Germinal center (tissue), 1 donor: ENCODE measurements around the gene R3HDM4.
"Not testable (repeated sequence)": the region's sequence is repeated elsewhere in the genome, so short reads cannot be mapped to it uniquely, and the experiment has no call there.

Source experiments
- DNase-seq: peaks from one replicate; pipeline ENCODE4 v3.0.0; 2012; ENCODE audit warnings: mixed read lengths, low spot score

R3HDM4 gene

DNA sequence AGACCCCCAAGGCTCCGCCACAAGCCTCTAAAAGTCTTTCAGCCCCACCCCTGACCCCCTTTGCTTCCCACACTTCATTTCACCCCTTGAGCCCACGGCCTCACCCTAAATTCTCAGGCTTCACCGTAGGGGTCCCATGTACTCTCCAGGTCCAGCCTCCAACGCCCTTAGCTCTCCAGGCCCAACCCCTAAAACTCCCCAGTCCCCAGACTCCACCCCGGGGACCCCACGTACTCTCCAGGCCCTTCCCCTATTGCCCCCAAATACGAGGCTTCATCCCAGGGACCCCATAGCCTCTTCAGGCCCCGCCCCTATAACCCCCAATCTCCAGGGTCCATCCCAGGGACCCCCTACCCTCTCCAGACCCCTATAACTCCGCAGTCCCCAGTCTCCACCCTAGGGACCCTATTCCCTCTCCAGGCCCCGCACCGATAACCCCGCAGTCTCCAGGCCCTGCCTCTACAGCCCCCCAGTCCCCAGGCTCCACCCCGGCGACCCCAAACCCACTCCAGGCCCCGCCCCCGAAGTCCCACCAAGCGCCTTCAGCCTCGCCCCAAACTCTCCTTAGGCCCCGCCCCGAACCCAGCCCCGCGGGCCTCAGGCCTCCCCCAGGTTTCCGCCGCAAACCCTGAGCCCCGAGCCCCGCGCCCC lies 20.7 kb downstream of the R3HDM4 start:
- peak; percentile 59 for DNase-seq

DNA sequence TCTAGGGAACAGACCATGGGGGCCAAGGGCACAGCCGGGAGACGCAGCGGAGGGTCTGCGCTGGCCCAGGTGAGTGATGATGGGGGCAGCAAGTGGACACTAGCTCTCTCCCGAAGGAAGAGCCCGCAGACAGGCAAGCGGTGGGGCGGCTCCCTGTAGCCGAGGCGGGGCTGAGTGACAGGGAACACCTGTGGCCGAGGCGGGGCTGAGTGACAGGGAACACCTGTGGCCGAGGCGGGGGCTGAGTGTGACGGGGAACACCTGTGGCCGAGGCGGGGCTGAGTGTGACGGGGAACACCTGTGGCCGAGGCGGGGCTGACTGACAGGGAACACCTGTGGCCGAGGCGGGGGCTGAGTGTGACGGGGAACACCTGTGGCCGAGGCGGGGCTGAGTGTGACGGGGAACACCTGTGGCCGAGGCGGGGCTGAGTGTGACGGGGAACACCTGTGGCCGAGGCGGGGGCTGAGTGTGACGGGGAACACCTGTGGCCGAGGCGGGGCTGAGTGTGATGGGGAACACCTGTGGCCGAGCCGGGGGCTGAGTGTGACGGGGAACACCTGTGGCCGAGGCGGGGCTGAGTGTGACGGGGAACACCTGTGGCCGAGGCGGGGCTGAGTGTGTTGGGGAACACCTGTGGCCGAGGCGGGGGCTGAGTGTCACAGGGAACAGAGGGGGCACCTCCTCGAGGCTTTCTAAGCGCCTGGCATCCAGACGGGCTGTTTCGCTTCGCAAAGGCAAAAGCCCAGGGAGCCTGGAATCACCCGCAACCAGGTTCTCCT lies 21.4 kb downstream of the R3HDM4 start:
- not testable (repeated sequence) for DNase-seq

- no peak for DNase-seq
Measured at GRCh38 chr19:890831-891230, 22.2 kb downstream of the R3HDM4 start.

- no peak for DNase-seq
Measured at GRCh38 chr19:889662-890295, 23.2 kb downstream of the R3HDM4 start.

DNA sequence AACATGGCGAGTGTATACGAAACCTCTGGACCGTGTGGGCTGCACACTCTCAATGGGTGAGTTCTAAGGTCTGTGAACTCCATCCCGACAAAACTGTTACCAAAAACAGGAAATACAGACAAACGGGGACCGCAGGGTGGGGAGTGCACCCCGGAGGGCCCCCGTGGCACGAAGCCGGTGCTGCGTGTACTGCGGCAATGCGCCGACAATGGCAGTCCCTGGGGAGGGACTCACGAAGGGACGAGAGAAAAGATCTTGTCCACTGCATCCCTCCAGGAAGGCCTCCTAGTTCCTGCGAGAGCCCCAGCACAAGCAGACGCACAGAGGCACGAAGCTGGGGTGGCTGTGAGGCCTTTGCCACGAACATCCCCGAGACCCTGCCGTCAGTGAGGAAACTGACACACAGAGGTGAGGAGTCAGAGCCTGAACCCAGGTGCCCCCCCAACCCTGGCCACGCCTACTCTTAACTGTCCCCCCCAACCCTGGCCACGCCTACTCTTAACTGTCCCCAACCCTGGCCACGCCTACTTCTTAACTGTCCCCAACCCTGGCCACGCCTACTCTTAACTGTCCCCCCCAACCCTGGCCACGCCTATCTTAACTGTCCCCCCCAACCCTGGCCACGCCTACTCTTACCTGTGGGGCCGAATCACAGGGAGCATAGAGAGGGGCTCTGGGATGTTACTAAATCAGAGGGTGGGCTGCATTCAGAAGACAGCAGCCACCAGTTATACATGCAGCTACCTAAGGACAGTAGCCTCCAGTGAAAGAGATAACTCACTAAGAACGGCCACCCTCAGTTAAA lies 24.2 kb downstream of the R3HDM4 start:
- no peak for DNase-seq

GRCh38 chr19:887599-887998 lies 25.4 kb downstream of the R3HDM4 start:
- DNase-seq, result no peak

DNA sequence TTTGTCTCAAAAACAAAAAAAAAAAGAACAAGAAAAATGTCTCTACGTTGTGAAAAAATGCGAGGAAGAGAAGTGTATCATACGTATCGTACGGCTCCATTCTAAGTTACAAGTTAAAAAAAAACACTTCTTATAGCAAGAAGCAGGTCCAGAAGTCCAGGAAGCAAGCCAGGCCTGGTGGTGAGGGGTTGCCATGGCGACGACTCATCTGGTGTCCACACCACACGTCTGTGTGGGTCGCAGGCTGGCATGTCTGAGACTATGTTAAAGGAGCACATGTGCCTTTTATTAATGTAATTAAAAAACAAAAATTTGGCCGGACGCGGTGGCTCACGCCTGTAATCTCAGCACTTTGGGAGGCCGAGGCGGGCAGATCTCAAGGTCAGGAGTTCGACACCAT lies 25.9 kb downstream of the R3HDM4 start:
- DNase-seq, result no peak

GRCh38 chr19:885536-886224 lies 27.3 kb downstream of the R3HDM4 start:
- DNase-seq, result no peak

DNA sequence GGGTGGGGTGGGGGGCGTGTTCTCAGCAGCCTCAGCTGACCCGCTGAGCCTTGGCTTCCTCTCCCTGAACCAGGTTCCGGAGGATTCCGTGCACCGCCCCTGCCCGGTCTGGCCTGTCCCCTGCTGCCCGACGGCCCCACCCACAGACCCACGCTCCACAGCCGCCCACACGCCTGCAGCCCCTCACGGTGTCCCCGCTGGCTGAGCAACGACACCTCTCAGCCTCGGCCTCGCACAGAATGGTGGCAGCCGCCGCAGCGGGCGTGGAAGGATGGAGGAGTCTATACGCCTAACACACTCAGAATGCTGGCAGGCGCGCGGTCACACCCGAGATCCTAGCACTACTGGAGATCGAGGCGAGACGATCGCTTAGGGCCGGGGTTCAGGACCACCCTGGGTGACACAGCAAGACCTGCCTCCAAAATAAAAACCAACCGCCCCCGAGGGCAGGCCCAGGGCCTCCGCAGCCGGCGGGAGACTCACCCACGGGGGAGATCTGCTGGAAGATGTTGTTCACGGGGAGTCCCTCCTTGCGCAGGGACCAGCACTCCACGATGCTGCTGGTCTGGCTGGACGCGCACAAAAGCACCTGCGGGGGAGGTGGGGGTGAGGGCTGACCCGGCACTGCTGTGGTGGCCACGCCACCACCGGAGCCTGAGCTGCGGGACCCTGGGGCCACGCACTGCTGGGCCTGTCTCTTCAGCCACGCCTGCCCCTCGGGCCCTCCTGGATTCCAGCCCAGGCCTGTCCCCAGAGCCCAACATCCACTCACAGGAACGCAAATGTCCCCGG lies 28.4 kb downstream of the R3HDM4 start:
- no peak for DNase-seq

- no peak for DNase-seq
Measured at GRCh38 chr19:883661-884211, 29.3 kb downstream of the R3HDM4 start.

GRCh38 chr19:882871-883497 lies 30.0 kb downstream of the R3HDM4 start:
- no peak for DNase-seq

DNA sequence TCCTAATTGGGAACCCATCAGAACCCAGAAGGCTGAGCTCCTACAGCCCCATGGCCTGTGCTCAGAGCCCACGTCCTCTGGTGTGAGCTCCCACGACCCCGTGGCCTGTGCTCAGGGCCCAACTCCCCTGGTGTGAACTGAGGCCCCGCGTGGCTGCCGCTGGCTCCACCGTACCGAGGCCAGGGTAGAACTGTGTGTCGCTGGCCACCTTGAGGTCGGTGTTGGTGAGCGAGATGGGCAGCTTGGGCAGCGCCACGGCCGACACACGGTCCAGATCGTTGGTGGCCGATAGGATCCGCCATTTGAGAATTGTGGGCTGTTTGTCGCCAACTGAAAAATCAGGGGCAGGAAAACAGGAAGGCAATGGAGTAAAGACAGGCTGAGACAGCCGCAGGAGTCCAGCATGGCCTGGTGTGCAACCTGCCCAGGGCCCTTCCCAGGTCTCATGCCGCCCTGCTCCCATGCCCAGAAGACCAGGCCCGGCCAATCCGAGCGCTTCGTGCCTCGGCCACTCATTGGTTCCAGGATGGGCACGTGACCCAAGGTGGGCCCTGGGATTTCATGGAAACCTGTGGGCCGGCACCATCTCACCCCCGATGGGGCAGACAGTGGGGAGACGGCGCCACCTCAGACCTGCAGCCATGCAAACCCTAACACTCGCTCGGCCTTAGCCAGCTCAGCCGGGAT lies 31.5 kb downstream of the R3HDM4 start:
- DNase-seq, result no peak

DNA sequence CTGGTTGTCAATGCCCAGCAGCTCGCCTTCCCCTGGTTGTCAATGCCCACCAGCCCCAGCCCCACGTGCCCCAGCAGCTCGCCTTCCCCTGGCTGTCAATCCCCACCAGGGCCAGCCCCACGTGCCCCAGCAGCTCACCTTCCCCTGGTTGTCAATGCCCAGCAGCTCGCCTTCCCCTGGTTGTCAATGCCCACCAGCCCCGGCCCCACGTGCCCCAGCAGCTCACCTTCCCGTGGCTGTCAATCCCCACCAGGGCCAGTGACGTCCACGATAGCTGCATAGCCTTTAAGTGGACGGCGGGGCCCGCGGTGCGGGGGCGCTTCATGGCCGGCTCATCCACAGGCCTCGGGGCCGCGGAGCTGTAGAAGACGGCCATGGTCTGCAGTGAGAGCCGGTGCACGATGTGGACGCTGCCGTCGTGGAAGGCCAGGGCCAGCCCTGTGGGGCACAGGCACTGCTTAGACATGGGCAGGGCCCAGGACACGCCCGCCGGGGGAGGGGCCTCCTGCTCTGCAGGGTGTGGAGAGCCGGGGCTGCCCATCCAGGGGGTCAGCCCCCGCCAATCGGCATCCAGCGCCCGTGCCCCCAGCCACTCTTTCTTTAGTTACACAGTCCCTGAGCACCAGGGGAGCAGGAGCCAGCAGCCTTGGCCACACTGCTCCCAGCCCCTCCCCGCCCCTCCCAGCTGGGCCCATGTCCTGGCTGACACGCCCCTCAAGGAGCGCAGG lies 33.1 kb downstream of the R3HDM4 start:
- DNase-seq, result no peak

- not testable (repeated sequence) for DNase-seq
Measured at GRCh38 chr19:878751-879561, 34.1 kb downstream of the R3HDM4 start.

DNA sequence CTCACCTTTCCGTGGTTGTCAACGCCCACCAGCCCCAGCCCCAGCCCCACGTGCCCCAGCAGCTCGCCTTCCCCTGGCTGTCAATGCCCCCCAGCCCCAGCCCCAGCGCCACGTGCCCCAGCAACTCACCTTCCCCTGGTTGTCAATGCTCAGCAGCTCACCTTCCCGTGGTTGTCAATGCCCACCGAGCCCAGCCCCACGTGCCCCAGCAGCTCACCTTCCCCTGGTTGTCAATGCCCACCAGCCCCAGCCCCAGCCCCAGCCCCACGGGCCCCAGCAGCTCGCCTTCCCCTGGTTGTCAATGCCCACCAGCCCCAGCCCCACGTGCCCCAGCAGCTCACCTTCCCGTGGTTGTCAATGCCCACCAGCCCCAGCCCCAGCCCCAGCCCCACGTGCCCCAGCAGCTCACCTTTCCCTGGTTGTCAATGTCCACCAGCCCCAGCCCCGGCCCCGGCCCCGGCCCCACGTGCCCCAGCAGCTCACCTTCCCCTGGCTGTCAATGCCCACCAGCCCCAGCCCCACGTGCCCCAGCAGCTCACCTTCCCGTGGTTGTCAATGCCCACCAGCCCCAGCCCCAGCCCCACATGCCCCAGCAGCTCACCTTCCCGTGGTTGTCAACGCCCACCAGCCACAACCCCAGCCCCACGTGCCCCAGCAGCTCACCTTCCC lies 34.9 kb downstream of the R3HDM4 start:
- DNase-seq, result not testable (repeated sequence)

DNA sequence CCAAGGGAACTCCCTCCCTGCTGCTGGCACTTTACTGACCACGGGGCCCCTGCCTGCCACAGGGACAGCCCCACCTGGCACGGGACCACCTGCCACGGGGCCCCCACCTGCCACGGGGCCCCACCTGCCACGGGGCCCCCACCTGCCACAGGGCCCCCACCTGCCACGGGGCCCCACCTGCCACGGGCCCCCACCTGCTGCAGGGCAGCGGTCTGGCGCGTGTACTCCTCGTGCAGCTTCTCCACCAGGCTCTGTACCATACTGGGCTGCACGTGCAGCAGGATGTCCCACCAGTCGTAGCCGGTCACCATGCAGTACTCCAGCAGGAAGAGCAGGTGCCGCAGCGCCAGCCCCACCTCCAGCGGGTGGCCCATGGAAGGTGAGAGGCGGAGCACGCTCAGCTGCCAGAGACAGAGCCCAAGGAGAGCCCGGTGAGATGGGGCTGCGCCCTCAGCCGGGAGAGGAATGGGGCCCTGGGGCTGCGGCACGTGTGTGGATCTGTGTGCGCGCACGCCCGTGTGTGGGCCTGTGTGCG lies 36.2 kb downstream of the R3HDM4 start:
- DNase-seq, result no peak

DNA sequence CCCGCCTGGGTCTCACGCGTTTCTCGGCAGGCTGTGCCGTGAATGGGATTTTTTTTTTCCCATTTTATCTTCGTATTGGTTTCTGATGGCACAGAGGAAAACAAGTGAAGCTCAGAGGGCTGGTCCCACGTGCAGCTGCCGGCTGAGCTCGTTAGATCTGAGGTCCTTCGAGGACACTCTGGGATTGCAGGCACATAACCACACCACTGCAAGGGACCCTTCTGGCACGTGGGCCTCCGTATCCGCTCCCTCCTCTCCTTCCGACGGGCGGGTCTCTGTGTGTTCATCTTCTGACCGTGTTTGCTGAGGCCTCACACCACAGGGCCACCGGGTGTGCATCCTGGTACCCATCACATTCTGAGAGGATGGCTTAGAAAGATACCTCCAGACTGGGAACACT lies 36.9 kb downstream of the R3HDM4 start:
- DNase-seq, result no peak
